BLaER1 treated with 17β-estradiol and CSF1 and Interleukin-3, amounts not matched to agents 10 nM and 100 nM (cell line): ENCODE measurements around the gene MOGAT2.
A peak's percentile ranks its signal among the peaks of the same experiment; 100 is the strongest.

ENCODE experiments used
- H3K27ac ChIP-seq, 11 experiments: shearing (Covaris generic); formaldehyde crosslinking; 2 replicates each; pipeline ENCODE4 v1.8.1; 2022
- H3K27me3 ChIP-seq, 11 experiments: shearing (Covaris generic); formaldehyde crosslinking; 2 replicates each; pipeline ENCODE4 v1.8.1; 2022
- H3K36me3 ChIP-seq, 11 experiments: shearing (Covaris generic); formaldehyde crosslinking; 2 replicates each; pipeline ENCODE4 v1.8.1; 2022
- H3K4me1 ChIP-seq, 10 experiments: shearing (Covaris generic); formaldehyde crosslinking; 2 replicates each; pipeline ENCODE4 v1.8.1; 2022
- H3K4me2 ChIP-seq, 11 experiments: shearing (Covaris generic); formaldehyde crosslinking; 2 replicates each; pipeline ENCODE4 v1.8.1; 2022
- H3K4me3 ChIP-seq, 10 experiments: shearing (Covaris generic); formaldehyde crosslinking; 2 replicates each; pipeline ENCODE4 v1.8.1; 2022
- H3K9ac ChIP-seq, 11 experiments: shearing (Covaris generic); formaldehyde crosslinking; 2 replicates each; pipeline ENCODE4 v1.8.1; 2022
- H3K9me3 ChIP-seq, 11 experiments: shearing (Covaris generic); formaldehyde crosslinking; replicated peaks in 1 of 11; 2 replicates each; pipeline ENCODE4 v1.8.1; 2022
- H4K20me1 ChIP-seq, 11 experiments: shearing (Covaris generic); formaldehyde crosslinking; 2 replicates each; pipeline ENCODE4 v1.8.1; 2022
- Cebpa-rat ChIP-seq, 11 experiments: shearing (Covaris generic); IDR thresholded peaks; 2 replicates each; pipeline ENCODE4 v1.8.1; 2022

MOGAT2 gene

GRCh38 chr11:75763846-75764245, 46.2 kb downstream of the MOGAT2 start:
- Histone ChIP-seq H4K20me1 (no peaks in the 10 kb centered on the region), H3K9ac (no peak overlapping the region), H3K27me3 (peaks cover 18 to 23% (median 22%) of the 10 kb centered on the region in 11 experiments), H3K27ac (peak overlapping the region in 4 of 11 experiments; percentile 45 to 71 (median 64); a peak in 5 of 22 replicates), H3K4me3 (no peak overlapping the region), H3K4me1 (peaks cover 9 to 46% (median 24%) of the 10 kb centered on the region in 10 experiments), H3K9me3 (peaks cover 0 to 4% (median 0%) of the 10 kb centered on the region in 11 experiments; a peak in 2 of 22 replicates), H3K4me2 (peak overlapping the region in 1 of 11 experiments; percentile 52; a peak in 4 of 22 replicates), H3K36me3 (no peaks in the 10 kb centered on the region)
- TF ChIP-seq Cebpa-rat (IDR thresholded peaks at IDR 0.05): no peak

- Histone ChIP-seq H3K27ac (no peak overlapping the region), H3K4me3 (no peak overlapping the region), H3K9me3 (peaks cover 0 to 8% (median 0%) of the 10 kb centered on the region in 11 experiments; a peak in 2 of 22 replicates), H3K4me1 (peaks cover 11 to 49% (median 25%) of the 10 kb centered on the region in 10 experiments), H3K36me3 (no peaks in the 10 kb centered on the region), H3K9ac (no peak overlapping the region), H4K20me1 (0 out of 22 replicates have a peak, but pooled peaks cover 0 to 3% (median 0%) of the 10 kb centered on the region in 11 experiments), H3K27me3 (peaks cover 31 to 36% (median 34%) of the 10 kb centered on the region in 11 experiments), H3K4me2 (no peak overlapping the region)
- TF ChIP-seq Cebpa-rat (IDR thresholded peaks at IDR 0.05): no peak
These were observed 47.5 kb downstream of the MOGAT2 start for GRCh38 chr11:75765116-75765515.

GRCh38 chr11:75766443-75767227, 49.0 kb downstream of the MOGAT2 start:
- peaks cover 32 to 51% (median 46%) of the 10 kb centered on the region in 11 experiments for H3K27me3 ChIP-seq
- peaks cover 0 to 8% (median 0%) of the 10 kb centered on the region in 11 experiments; a peak in 2 of 22 replicates for H3K9me3 ChIP-seq
- TF ChIP-seq Cebpa-rat (IDR thresholded peaks at IDR 0.05): no peak
- H3K4me1 ChIP-seq: peaks cover 8 to 38% (median 21%) of the 10 kb centered on the region in 10 experiments
- H3K36me3 ChIP-seq: no peaks in the 10 kb centered on the region
- no peak overlapping the region for H3K4me2 ChIP-seq
- H3K27ac ChIP-seq: no peak overlapping the region
- H3K4me3 ChIP-seq: no peak overlapping the region
- H4K20me1 ChIP-seq: 0 out of 22 replicates have a peak, but pooled peaks cover 0 to 3% (median 0%) of the 10 kb centered on the region in 11 experiments
- H3K9ac ChIP-seq: no peak overlapping the region

GRCh38 chr11:75767228-75767572, 49.6 kb downstream of the MOGAT2 start:
- Histone ChIP-seq H3K9ac (no peak overlapping the region), H3K27me3 (peaks cover 32 to 53% (median 46%) of the 10 kb centered on the region in 11 experiments), H3K27ac (no peak overlapping the region), H3K36me3 (no peaks in the 10 kb centered on the region), H3K4me2 (no peak overlapping the region), H4K20me1 (0 out of 22 replicates have a peak, but pooled peaks cover 0 to 3% (median 0%) of the 10 kb centered on the region in 11 experiments), H3K4me1 (peaks cover 6 to 32% (median 20%) of the 10 kb centered on the region in 10 experiments; a peak in 19 of 20 replicates), H3K4me3 (no peak overlapping the region), H3K9me3 (peaks cover 0 to 8% (median 0%) of the 10 kb centered on the region in 11 experiments; a peak in 2 of 22 replicates)
- TF ChIP-seq Cebpa-rat (IDR thresholded peaks at IDR 0.05): no peak

GRCh38 chr11:75767793-75768111, 50.1 kb downstream of the MOGAT2 start:
- no peaks in the 10 kb centered on the region for H3K36me3 ChIP-seq
- H3K9me3 ChIP-seq: peaks cover 0 to 8% (median 0%) of the 10 kb centered on the region in 11 experiments; a peak in 2 of 22 replicates
- H3K4me1 ChIP-seq: peaks cover 6 to 31% (median 18%) of the 10 kb centered on the region in 10 experiments; a peak in 19 of 20 replicates
- H4K20me1 ChIP-seq: 0 out of 22 replicates have a peak, but pooled peaks cover 0 to 3% (median 0%) of the 10 kb centered on the region in 11 experiments
- no peak for TF ChIP-seq Cebpa-rat (IDR thresholded peaks at IDR 0.05)
- H3K9ac ChIP-seq: peak overlapping the region in 1 of 11 experiments; percentile 81; a peak in 1 of 22 replicates
- H3K4me2 ChIP-seq: peak overlapping the region; percentile 76 to 92 (median 85); a peak in 15 of 22 replicates
- H3K27me3 ChIP-seq: peaks cover 32 to 53% (median 46%) of the 10 kb centered on the region in 11 experiments
- no peak overlapping the region for H3K27ac ChIP-seq
- H3K4me3 ChIP-seq: 0 out of 20 replicates have a peak overlapping the region, but pooled peaks of 3 of the 10 experiments have one; percentile 51 to 56 (median 51)

- Histone ChIP-seq H4K20me1 (0 out of 22 replicates have a peak, but pooled peaks cover 0 to 3% (median 0%) of the 10 kb centered on the region in 11 experiments), H3K27me3 (peaks cover 32 to 53% (median 46%) of the 10 kb centered on the region in 11 experiments), H3K9ac (peak within 1 kb of the TSS; percentile 54 to 81 (median 72); a peak in 21 of 22 replicates), H3K27ac (peak within 1 kb of the TSS in 10 of 11 experiments; percentile 53 to 77 (median 66); a peak in 19 of 22 replicates), H3K4me2 (peak within 1 kb of the TSS; percentile 76 to 92 (median 85)), H3K4me3 (peak within 1 kb of the TSS; percentile 36 to 62 (median 50); a peak in 19 of 20 replicates), H3K4me1 (peaks cover 11 to 31% (median 18%) of the 10 kb centered on the region in 10 experiments), H3K36me3 (no peaks in the 10 kb centered on the region), H3K9me3 (peaks cover 0 to 8% (median 0%) of the 10 kb centered on the region in 11 experiments; a peak in 2 of 22 replicates)
- TF ChIP-seq Cebpa-rat (IDR thresholded peaks at IDR 0.05): no peak
These were observed 50.7 kb downstream of the MOGAT2 start, which contains the start of gene DGAT2 for GRCh38 chr11:75768112-75768908. Gene DGAT2 (plus strand): TSS chr11:75768778. CDS start chr11:75768992, 214 bp downstream.

- Histone ChIP-seq H3K27ac (peak overlapping the region in 3 of 11 experiments; percentile 54 to 77 (median 59); a peak in 4 of 22 replicates), H3K4me2 (peak overlapping the region; percentile 76 to 92 (median 85)), H3K4me1 (peaks cover 11 to 37% (median 24%) of the 10 kb centered on the region in 10 experiments), H3K36me3 (no peaks in the 10 kb centered on the region), H3K27me3 (peaks cover 32 to 53% (median 46%) of the 10 kb centered on the region in 11 experiments), H3K9me3 (peaks cover 0 to 8% (median 0%) of the 10 kb centered on the region in 11 experiments; a peak in 2 of 22 replicates), H4K20me1 (0 out of 22 replicates have a peak, but pooled peaks cover 0 to 3% (median 0%) of the 10 kb centered on the region in 11 experiments), H3K9ac (peak overlapping the region in 6 of 11 experiments; percentile 71 to 81 (median 74); a peak in 11 of 22 replicates), H3K4me3 (peak overlapping the region; percentile 36 to 62 (median 50); a peak in 17 of 20 replicates)
- no peak for TF ChIP-seq Cebpa-rat (IDR thresholded peaks at IDR 0.05)
These were observed 51.5 kb downstream of the MOGAT2 start for GRCh38 chr11:75768909-75769771.
